Endothelial cell of umbilical vein (primary cell): ENCODE data around the gene RBBP4. TPM values are rescaled to one million over a fixed set of nuclear protein-coding genes. Genes with fewer than 3 reads are reported as not detected.
"Not testable (repeated sequence)": the region's sequence is repeated elsewhere in the genome, so short reads cannot be mapped to it uniquely, and the experiment has no call there.

Experiments used
- BruUV-seq: library from RNA; stranded (reverse); fragments of 400-500 nt; replicated peaks from 2 replicates; lab custom pipeline; 2021; lab: Mats Ljungman, UMichigan
- CTCF ChIA-PET: fragments of 300-600, 350-600 bp; sonication (Branson Sonifier 250); formaldehyde crosslinking; loops from one replicate; lab custom pipeline; 2021; ENCODE audit warnings: antibody characterized with exemption, inconsistent platforms; lab: Charles Lee
- POLR2A ChIA-PET: fragments of 300-600, 350-600 bp; sonication (Branson Sonifier 250); formaldehyde crosslinking; loops from one replicate; lab custom pipeline; 2021; ENCODE audit warnings: antibody characterized with exemption, inconsistent platforms; lab: Charles Lee
- DNase-seq: peaks from one replicate; pipeline ENCODE4 v3.0.0-alpha.2; 2011; ENCODE audit warnings: low read depth, low spot score
- FAIRE-seq: peaks from 2 replicates; lab custom pipeline; 2011; peaks lifted over from hg19 to GRCh38; lab: Jason Lieb, UNC
- H2AFZ ChIP-seq: 2 replicates; pipeline ENCODE4 v1.6.0; 2012; ENCODE audit warnings: low read depth, low read length, control low read depth, inconsistent platforms
- H3K27ac ChIP-seq: 2 replicates; pipeline ENCODE4 v1.5.1; 2011; ENCODE audit warnings: low read depth, mild to moderate bottlenecking, control low read depth, low read length, moderate library complexity; ENCODE audit not compliant: insufficient read depth
- H3K27me3 ChIP-seq, 2 experiments: 2 replicates each; pipeline versions ENCODE4 v1.6.0 to v1.6.1; 2011; ENCODE audit warnings: low read length in 2 of 2, mixed read lengths in 1 of 2; ENCODE audit not compliant: control insufficient read depth in 2 of 2, insufficient read depth in 2 of 2
- H3K36me3 ChIP-seq, 2 experiments: 2 replicates in 1 of 2; 3 replicates in 1 of 2; pipeline ENCODE4 v1.5.1; 2011; ENCODE audit warnings: low read length in 2 of 2, mild to moderate bottlenecking in 1 of 2, moderate library complexity in 1 of 2; ENCODE audit not compliant: control insufficient read depth in 2 of 2, insufficient read depth in 2 of 2; ENCODE audit errors: extremely low read depth in 1 of 2
- H3K4me1 ChIP-seq: 3 replicates; pipeline ENCODE4 v1.5.1; 2011; ENCODE audit warnings: mild to moderate bottlenecking, low read length; ENCODE audit not compliant: control insufficient read depth, insufficient read depth; ENCODE audit errors: extremely low read depth
- H3K4me2 ChIP-seq: 2 replicates; pipeline ENCODE4 v1.6.1; 2011; ENCODE audit warnings: low read length, control low read depth, mixed read lengths; ENCODE audit not compliant: insufficient read depth
- H3K4me3 ChIP-seq, 3 experiments: fragments of 200-600 bp in 1 of 3; sonication (generic), shearing (Covaris generic) in 1 of 3; replicated peaks in 1 of 3; 2 replicates each; pipeline ENCODE4 v1.5.1; 2011 to 2016; ENCODE audit warnings: control low read depth in 3 of 3, low read length in 3 of 3, mild to moderate bottlenecking in 2 of 3, inconsistent platforms in 1 of 3, low read depth in 1 of 3, moderate library complexity in 1 of 3; ENCODE audit not compliant: insufficient read depth in 1 of 3
- H3K79me2 ChIP-seq: 2 replicates; pipeline ENCODE4 v1.6.0; 2012; ENCODE audit warnings: low read length, inconsistent platforms; ENCODE audit not compliant: control insufficient read depth, insufficient read depth
- H3K9ac ChIP-seq: replicated peaks from 2 replicates; pipeline ENCODE3; 2011; ENCODE audit warnings: low read length, control low read depth; ENCODE audit not compliant: insufficient read depth; ENCODE audit errors: extremely low read depth
- H3K9me1 ChIP-seq: replicated peaks from 3 replicates; pipeline ENCODE4 v1.6.0; 2011; ENCODE audit warnings: mild to moderate bottlenecking, low read length; ENCODE audit not compliant: control insufficient read depth, insufficient read depth; ENCODE audit errors: extremely low read depth
- H3K9me3 ChIP-seq: replicated peaks from 2 replicates; pipeline ENCODE4 v1.5.1; 2012; ENCODE audit warnings: low read length, inconsistent platforms; ENCODE audit not compliant: control insufficient read depth, insufficient read depth
- H4K20me1 ChIP-seq: replicated peaks from 2 replicates; pipeline ENCODE3; 2011; ENCODE audit warnings: mild to moderate bottlenecking, low read length; ENCODE audit not compliant: control insufficient read depth, insufficient read depth; ENCODE audit errors: extremely low read depth
- EZH2 ChIP-seq: IDR thresholded peaks from 2 replicates; pipeline ENCODE4 v1.6.1; 2012; ENCODE audit warnings: borderline replicate concordance, low read depth, mild to moderate bottlenecking, moderate library complexity, low read length, inconsistent platforms; ENCODE audit not compliant: severe bottlenecking
- FOS ChIP-seq: IDR thresholded peaks from 2 replicates; pipeline ENCODE4 v1.6.1; 2011; ENCODE audit warnings: mild to moderate bottlenecking, low read length, moderate library complexity, borderline replicate concordance; ENCODE audit not compliant: insufficient read depth
- GATA2 ChIP-seq: IDR thresholded peaks from 2 replicates; pipeline ENCODE4 v1.7.0; 2011; ENCODE audit warnings: low read depth, mild to moderate bottlenecking, moderate library complexity, mixed read lengths, low read length; ENCODE audit not compliant: insufficient read length, insufficient read depth
- JUN ChIP-seq: IDR thresholded peaks from 2 replicates; pipeline ENCODE4 v1.6.1; 2011; ENCODE audit warnings: borderline replicate concordance, low read depth; ENCODE audit not compliant: insufficient read length, insufficient read depth
- MYC ChIP-seq: IDR thresholded peaks from one replicate; pipeline ENCODE4 v1.6.1; 2011; ENCODE audit warnings: mild to moderate bottlenecking, low read depth, low read length
- POLR2A ChIP-seq: IDR thresholded peaks from 2 replicates; pipeline ENCODE4 v1.6.1; 2012; ENCODE audit warnings: low read depth, mild to moderate bottlenecking, control low read depth, low read length
- POLR2AphosphoS5 ChIP-seq: IDR thresholded peaks from 2 replicates; pipeline ENCODE4 v1.6.1; 2012; ENCODE audit warnings: low read depth, mild to moderate bottlenecking, control low read depth, low read length, moderate library complexity; ENCODE audit not compliant: insufficient read depth
- dilution Hi-C: fragments of 300-500 bp; cut with MboI; formaldehyde crosslinking; loops from one replicate; pipeline ENCODE4 v1.15.0; 2019; ENCODE audit warnings: low sequenced_read_pairs; ENCODE audit not compliant: extremely low pct_ligation_motif_present
- intact Hi-C: fragments of 100-400 bp; cut with micrococcal nuclease; formaldehyde crosslinking; loops from one replicate; pipeline ENCODE4 v1.10.0; 2022
- polyA plus RNA-seq, 4 experiments: library from polyadenylated mRNA; depleted of rRNA in 3 of 4; stranded (reverse) in 3 of 4; unstranded in 1 of 4; fragments of >200 nt; gene quantifications; 2 replicates each; pipeline versions ENCODE4 v1.2.1 to v1.2.3, GENCODE V29; 2011 to 2012; ENCODE audit warnings: missing spikeins in 1 of 4
- total RNA-seq: library from RNA; stranded (reverse); gene quantifications from 2 replicates; pipeline ENCODE4 v1.2.3, GENCODE V29; 2021
- TF ChIP-seq, protein P1 (sequence below): IDR thresholded peaks from 2 replicates; pipeline ENCODE4 v1.6.1; 2011; ENCODE audit not compliant: insufficient read depth, insufficient read length
- TF ChIP-seq, protein P2 (sequence below), 2 donors: IDR thresholded peaks; 1 replicate in 1 of 2; 2 replicates in 1 of 2; pipeline ENCODE4 v1.5.1; 2011; ENCODE audit warnings: low read length in 2 of 2, mild to moderate bottlenecking in 2 of 2, moderate library complexity in 2 of 2, control low read depth in 1 of 2, inconsistent platforms in 1 of 2, low read depth in 1 of 2; ENCODE audit not compliant: insufficient read depth in 1 of 2; ENCODE audit errors: extremely low read depth in 1 of 2

The RBBP4 gene
- total and polyA plus RNA-seq, 2 donors (not counting 3 experiments of a cell fraction or from before 2014, with no cell fraction given), result 84.9 to 241 TPM

DNA sequence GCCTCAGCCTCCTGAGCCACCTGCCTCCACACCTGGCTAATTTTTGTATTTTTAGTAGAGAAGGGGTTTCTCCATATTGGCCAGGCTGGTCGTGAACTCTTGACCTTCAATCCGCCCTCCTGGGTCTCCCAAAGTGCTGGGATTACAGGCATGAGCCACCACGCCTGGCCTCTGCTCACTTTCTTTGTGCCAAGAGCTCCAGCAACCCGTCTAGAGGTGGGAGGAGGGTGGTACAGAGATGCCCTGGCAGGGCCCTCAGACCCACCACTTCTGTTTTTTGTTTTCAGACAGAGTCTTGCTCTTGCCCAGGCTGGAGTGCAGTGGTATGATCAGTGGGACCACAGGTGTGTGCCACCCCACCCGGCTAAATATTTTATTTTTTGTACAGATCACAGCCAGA is 58.5 kb downstream of the RBBP4 start:
- no peak overlapping the region for H3K4me3 ChIP-seq
- no peak overlapping the region for H3K9ac ChIP-seq
- no peaks in the 10 kb centered on the region for H3K4me1 ChIP-seq
- H2AFZ ChIP-seq, result no peak overlapping the region
- no peaks in the 10 kb centered on the region for H3K36me3 ChIP-seq
- H3K9me1 ChIP-seq, result no peaks in the 10 kb centered on the region
- CTCF ChIA-PET, result interaction anchor here (0.9 to 9.1 kb wide), 5 partner anchors 19 to 164 kb away, joined by 3 to 392 read pairs (median 5); no protein-coding TSS in a partner anchor
- TF ChIP-seq, protein P1, sequence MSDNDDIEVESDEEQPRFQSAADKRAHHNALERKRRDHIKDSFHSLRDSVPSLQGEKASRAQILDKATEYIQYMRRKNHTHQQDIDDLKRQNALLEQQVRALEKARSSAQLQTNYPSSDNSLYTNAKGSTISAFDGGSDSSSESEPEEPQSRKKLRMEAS, result no peak
- TF ChIP-seq GATA2 (no peak), EZH2 (no peak), MYC (no peak), JUN (no peak), FOS (no peak), POLR2AphosphoS5 (no peak), POLR2A (no peak)
- TF ChIP-seq, protein P2, sequence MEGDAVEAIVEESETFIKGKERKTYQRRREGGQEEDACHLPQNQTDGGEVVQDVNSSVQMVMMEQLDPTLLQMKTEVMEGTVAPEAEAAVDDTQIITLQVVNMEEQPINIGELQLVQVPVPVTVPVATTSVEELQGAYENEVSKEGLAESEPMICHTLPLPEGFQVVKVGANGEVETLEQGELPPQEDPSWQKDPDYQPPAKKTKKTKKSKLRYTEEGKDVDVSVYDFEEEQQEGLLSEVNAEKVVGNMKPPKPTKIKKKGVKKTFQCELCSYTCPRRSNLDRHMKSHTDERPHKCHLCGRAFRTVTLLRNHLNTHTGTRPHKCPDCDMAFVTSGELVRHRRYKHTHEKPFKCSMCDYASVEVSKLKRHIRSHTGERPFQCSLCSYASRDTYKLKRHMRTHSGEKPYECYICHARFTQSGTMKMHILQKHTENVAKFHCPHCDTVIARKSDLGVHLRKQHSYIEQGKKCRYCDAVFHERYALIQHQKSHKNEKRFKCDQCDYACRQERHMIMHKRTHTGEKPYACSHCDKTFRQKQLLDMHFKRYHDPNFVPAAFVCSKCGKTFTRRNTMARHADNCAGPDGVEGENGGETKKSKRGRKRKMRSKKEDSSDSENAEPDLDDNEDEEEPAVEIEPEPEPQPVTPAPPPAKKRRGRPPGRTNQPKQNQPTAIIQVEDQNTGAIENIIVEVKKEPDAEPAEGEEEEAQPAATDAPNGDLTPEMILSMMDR (IDR thresholded peaks at IDR 0.05; ENCODE audit: extremely low read depth in 1 of 2, insufficient read depth in 1 of 2, low read depth in 1 of 2, low read length in 2 of 2), result no peak
- no TSS peak for BruUV-seq
- FAIRE-seq (no peak), DNase-seq (no peak)
- H3K27ac ChIP-seq, result no peak overlapping the region
- no peaks in the 10 kb centered on the region for H3K79me2 ChIP-seq
- intact Hi-C loops, result no loop called here
- H3K27me3 ChIP-seq, result no peaks in the 10 kb centered on the region
- no peak overlapping the region for H3K4me2 ChIP-seq
- POLR2A ChIA-PET, result no interaction called here
- no peaks in the 10 kb centered on the region for H4K20me1 ChIP-seq
- dilution Hi-C loops, result no loop called here
- H3K9me3 ChIP-seq, result no peaks in the 10 kb centered on the region

DNA sequence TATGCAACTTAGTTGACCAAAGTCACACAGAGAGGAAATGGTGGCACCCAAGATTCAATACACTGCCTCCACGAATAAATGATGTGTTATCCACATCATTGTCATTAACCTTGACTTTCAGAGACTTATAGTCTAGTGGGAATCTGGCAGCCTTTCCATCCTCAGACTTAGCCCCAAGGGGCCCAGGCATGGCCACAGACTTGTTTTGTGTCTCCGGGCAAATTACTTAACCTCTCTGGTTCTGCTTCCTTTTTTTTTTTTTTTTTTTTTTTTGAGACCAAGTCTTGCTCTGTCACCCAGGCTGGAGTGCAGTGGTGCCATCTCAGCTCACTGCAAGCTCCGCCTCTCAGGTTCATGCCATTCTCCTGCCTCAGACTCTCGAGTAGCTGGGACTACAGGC is 60.2 kb downstream of the RBBP4 start:
- FAIRE-seq, H3K79me2 ChIP-seq, H3K9ac ChIP-seq, DNase-seq, H3K4me2 ChIP-seq, intact Hi-C loops, H2AFZ ChIP-seq, H3K27ac ChIP-seq, H3K27me3 ChIP-seq, H3K4me1 ChIP-seq, dilution Hi-C loops, H4K20me1 ChIP-seq, H3K9me3 ChIP-seq, H3K4me3 ChIP-seq, H3K9me1 ChIP-seq, BruUV-seq, H3K36me3 ChIP-seq: not testable (repeated sequence)
- CTCF ChIA-PET, result interaction anchor here (1.4 to 9.1 kb wide), 14 partner anchors 9 to 162 kb away, joined by 5 to 392 read pairs (median 19); partner anchors contain the start of genes FNDC5 and SYNC
- POLR2A ChIA-PET, result interaction anchor here (0.7 kb wide), 1 partner anchor 12 kb away, joined by 14 read pairs; no protein-coding TSS in a partner anchor
